Mesendoderm (in vitro differentiated cells): ENCODE measurements around the gene NEK8.
"Not testable (repeated sequence)": the region's sequence is repeated elsewhere in the genome, so short reads cannot be mapped to it uniquely, and the experiment has no call there.

Experiments
- DNase-seq: peaks from one replicate; pipeline ENCODE4 v3.0.0; 2013
- H2AK5ac ChIP-seq: 2 replicates; pipeline ENCODE4 v1.6.1; 2013; ENCODE audit warnings: low read length, inconsistent platforms
- H2BK120ac ChIP-seq: 2 replicates; pipeline ENCODE4 v1.6.1; 2013; ENCODE audit warnings: low read depth, mild to moderate bottlenecking, low read length, moderate library complexity, mixed read lengths
- H2BK15ac ChIP-seq: replicated peaks from 2 replicates; pipeline ENCODE4 v1.6.1; 2013; ENCODE audit warnings: low read depth, mild to moderate bottlenecking, moderate library complexity
- H2BK5ac ChIP-seq: 2 replicates; pipeline ENCODE4 v1.6.1; 2013; ENCODE audit warnings: low read length, inconsistent platforms
- H3K18ac ChIP-seq: 2 replicates; pipeline ENCODE4 v1.6.1; 2013; ENCODE audit warnings: mild to moderate bottlenecking, low read length, mixed read lengths
- H3K23ac ChIP-seq: one replicate; pipeline ENCODE4 v1.6.1; 2013; ENCODE audit warnings: low read length
- H3K27ac ChIP-seq: 2 replicates; pipeline ENCODE4 v1.5.1; 2013; ENCODE audit warnings: low read depth, mild to moderate bottlenecking, inconsistent platforms, low read length, moderate library complexity
- H3K27me3 ChIP-seq: 2 replicates; pipeline ENCODE4 v1.6.1; 2013; ENCODE audit warnings: low read length, control low read depth, mild to moderate bottlenecking, inconsistent platforms; ENCODE audit not compliant: insufficient read depth, poor library complexity
- H3K36me3 ChIP-seq: 2 replicates; pipeline ENCODE4 v1.6.1; 2013; ENCODE audit warnings: low read length, inconsistent platforms; ENCODE audit not compliant: control insufficient read depth, insufficient read depth
- H3K4ac ChIP-seq: one replicate; pipeline ENCODE4 v1.6.1; 2013; ENCODE audit warnings: low read depth, mild to moderate bottlenecking, low read length, moderate library complexity
- H3K4me1 ChIP-seq: 2 replicates; pipeline ENCODE4 v1.6.1; 2013; ENCODE audit warnings: low read depth, low read length, inconsistent platforms; ENCODE audit not compliant: control insufficient read depth
- H3K4me2 ChIP-seq: 2 replicates; pipeline ENCODE4 v1.6.1; 2013; ENCODE audit warnings: low read length
- H3K4me3 ChIP-seq: 2 replicates; pipeline ENCODE4 v1.5.1; 2013; ENCODE audit warnings: mild to moderate bottlenecking, low read length
- H3K56ac ChIP-seq: one replicate; pipeline ENCODE4 v1.6.1; 2013; ENCODE audit warnings: low read length
- H3K79me1 ChIP-seq: 2 replicates; pipeline ENCODE4 v1.6.1; 2013; ENCODE audit warnings: low read length, inconsistent platforms
- H3K79me2 ChIP-seq: 2 replicates; pipeline ENCODE4 v1.6.1; 2013; ENCODE audit warnings: mild to moderate bottlenecking, low read length; ENCODE audit not compliant: control insufficient read depth, insufficient read depth
- H3K9ac ChIP-seq: 2 replicates; pipeline ENCODE4 v1.6.1; 2013; ENCODE audit warnings: low read length, inconsistent platforms
- H4K5ac ChIP-seq: one replicate; pipeline ENCODE4 v1.6.1; 2013; ENCODE audit warnings: low read length
- H4K8ac ChIP-seq: one replicate; pipeline ENCODE4 v1.6.1; 2013; ENCODE audit warnings: low read depth, mild to moderate bottlenecking, control low read depth, low read length, moderate library complexity
- WGBS: extraction: QIAGEN DNeasy Blood & Tissue Kit; methylation state at CpG from one replicate; pipeline ENCODE4 v1.1.7; 2013; ENCODE audit warnings: low lambda C conversion rate, missing lambda C conversion rate; ENCODE audit not compliant: insufficient coverage; ENCODE audit errors: extremely low coverage; 5-methylcytosine and 5-hydroxymethylcytosine counted together

NEK8 gene

GRCh38 chr17:28733346-28733745 lies 4.8 kb downstream of the NEK8 start:
- whole genome bisulfite sequencing, result no CpG with 5 or more reads among the region's 1 CpG
- H4K5ac ChIP-seq, result no peak overlapping the region
- no peaks in the 10 kb centered on the region for H3K79me2 ChIP-seq
- no peaks in the 10 kb centered on the region for H3K27me3 ChIP-seq
- no peak overlapping the region for H2BK5ac ChIP-seq
- DNase-seq, result no peak
- no peak overlapping the region for H3K9ac ChIP-seq
- H3K27ac ChIP-seq, result no peak overlapping the region
- no peak overlapping the region for H3K4ac ChIP-seq
- no peaks in the 10 kb centered on the region for H3K4me1 ChIP-seq
- no peak overlapping the region for H3K23ac ChIP-seq
- H3K36me3 ChIP-seq, result no peaks in the 10 kb centered on the region
- H4K8ac ChIP-seq, result no peak overlapping the region
- H3K18ac ChIP-seq, result no peak overlapping the region
- H2BK120ac ChIP-seq, result no peak overlapping the region
- no peaks in the 10 kb centered on the region for H3K79me1 ChIP-seq
- no peak overlapping the region for H2AK5ac ChIP-seq
- no peak overlapping the region for H3K56ac ChIP-seq
- H2BK15ac ChIP-seq, result no peak overlapping the region
- H3K4me3 ChIP-seq, result no peak overlapping the region
- H3K4me2 ChIP-seq, result no peak overlapping the region

- Histone ChIP-seq H2BK5ac (no peak overlapping the region), H3K27ac (no peak overlapping the region), H3K9ac (no peak overlapping the region), H4K5ac (no peak overlapping the region), H3K23ac (no peak overlapping the region), H3K4me2 (no peak overlapping the region), H3K79me1 (no peaks in the 10 kb centered on the region), H3K27me3 (no peaks in the 10 kb centered on the region), H2BK15ac (no peak overlapping the region), H3K18ac (no peak overlapping the region), H3K4me1 (no peaks in the 10 kb centered on the region), H2AK5ac (no peak overlapping the region), H3K56ac (no peak overlapping the region), H2BK120ac (no peak overlapping the region), H4K8ac (no peak overlapping the region), H3K79me2 (no peaks in the 10 kb centered on the region), H3K36me3 (no peaks in the 10 kb centered on the region), H3K4me3 (no peak overlapping the region), H3K4ac (no peak overlapping the region)
- no CpG with 5 or more reads among the region's 10 CpGs for WGBS
- DNase-seq, result no peak
These were observed 6.2 kb downstream of the NEK8 start for GRCh38 chr17:28734712-28735241.

GRCh38 chr17:28735242-28735722 lies 6.7 kb downstream of the NEK8 start:
- Histone ChIP-seq H3K27ac (no peak overlapping the region), H2BK5ac (no peak overlapping the region), H2BK15ac (no peak overlapping the region), H3K27me3 (no peaks in the 10 kb centered on the region), H3K79me2 (no peaks in the 10 kb centered on the region), H3K56ac (no peak overlapping the region), H3K4me1 (no peaks in the 10 kb centered on the region), H3K36me3 (no peaks in the 10 kb centered on the region), H2BK120ac (no peak overlapping the region), H2AK5ac (no peak overlapping the region), H3K4ac (no peak overlapping the region), H4K5ac (no peak overlapping the region), H3K18ac (no peak overlapping the region), H3K23ac (no peak overlapping the region), H3K4me3 (no peak overlapping the region), H3K4me2 (no peak overlapping the region), H3K9ac (no peak overlapping the region), H4K8ac (no peak overlapping the region), H3K79me1 (no peaks in the 10 kb centered on the region)
- WGBS, result no CpG with 5 or more reads among the region's 5 CpGs
- DNase-seq, result peak; percentile 60

- H4K5ac ChIP-seq, result not testable (repeated sequence)
These were observed 7.6 kb downstream of the NEK8 start for GRCh38 chr17:28735913-28736769.

GRCh38 chr17:28737316-28737715 lies 8.7 kb downstream of the NEK8 start:
- H3K27ac ChIP-seq, result no peak overlapping the region
- H3K4ac ChIP-seq, result no peak overlapping the region
- no peak overlapping the region for H2BK15ac ChIP-seq
- H2BK5ac ChIP-seq, result no peak overlapping the region
- no peak overlapping the region for H3K4me3 ChIP-seq
- H3K27me3 ChIP-seq, result no peaks in the 10 kb centered on the region
- no peak overlapping the region for H3K56ac ChIP-seq
- no peaks in the 10 kb centered on the region for H3K79me1 ChIP-seq
- H3K23ac ChIP-seq, result no peak overlapping the region
- H4K8ac ChIP-seq, result no peak overlapping the region
- H3K36me3 ChIP-seq, result no peaks in the 10 kb centered on the region
- H4K5ac ChIP-seq, result no peak overlapping the region
- no peak for DNase-seq
- H3K18ac ChIP-seq, result no peak overlapping the region
- no peak overlapping the region for H2BK120ac ChIP-seq
- H2AK5ac ChIP-seq, result no peak overlapping the region
- no peaks in the 10 kb centered on the region for H3K4me1 ChIP-seq
- no peak overlapping the region for H3K9ac ChIP-seq
- WGBS, result no CpG with 5 or more reads among the region's 12 CpGs
- H3K79me2 ChIP-seq, result no peaks in the 10 kb centered on the region
- H3K4me2 ChIP-seq, result no peak overlapping the region

More at GRCh38 chr17:28735913-28736769, 7.6 kb downstream of the NEK8 start:
- not testable (repeated sequence) for H2AK5ac ChIP-seq, H3K36me3 ChIP-seq, H3K4me1 ChIP-seq, H3K4me2 ChIP-seq, DNase-seq, H4K8ac ChIP-seq, H3K4ac ChIP-seq, H3K9ac ChIP-seq, H3K4me3 ChIP-seq, H3K18ac ChIP-seq, H3K27ac ChIP-seq, H2BK5ac ChIP-seq, H3K23ac ChIP-seq, H2BK15ac ChIP-seq, H3K79me1 ChIP-seq, H3K27me3 ChIP-seq, H2BK120ac ChIP-seq, H3K56ac ChIP-seq, H3K79me2 ChIP-seq
- WGBS, result no CpG with 5 or more reads among the region's 8 CpGs
